ENCODE measurements around the gene DACH1.

- TF ChIP-seq POLR2A (IDR thresholded peaks at IDR 0.05) (no peak), CTCF (IDR thresholded peaks at IDR 0.05) (no peak)
Observed at GRCh38 chr13:71503781-71504180, 363.2 kb downstream of the DACH1 start.

Data from lower leg skin (tissue), 3 donors.